Astrocyte of the cerebellum (primary cell): ENCODE data around the gene ST6GALNAC5.

Experiments
- DNase-seq: peaks from one replicate; pipeline ENCODE4 v3.0.0-alpha.2; 2011; ENCODE audit warnings: low read depth
- H3K4me3 ChIP-seq: 2 replicates; pipeline ENCODE4 v1.5.1; 2011; ENCODE audit warnings: mild to moderate bottlenecking, low read depth, low read length, moderate library complexity
- CTCF ChIP-seq: IDR thresholded peaks from 2 replicates; pipeline ENCODE4 v1.5.1; 2012; ENCODE audit warnings: low read length, low read depth, moderate library complexity, mild to moderate bottlenecking; ENCODE audit errors: missing control alignments
- in situ Hi-C: cut with HindIII; loops from 2 replicates; pipeline ENCODE4 v1.10.0; 2017; ENCODE audit warnings: low sequenced_read_pairs

Gene ST6GALNAC5

GRCh38 chr1:77030401-77031105 lies 163.3 kb downstream of the ST6GALNAC5 start:
- H3K4me3 ChIP-seq, result no peak overlapping the region
- no peak for TF ChIP-seq CTCF
- in situ Hi-C loops, result no loop called here
- DNase-seq, result no peak

DNA sequence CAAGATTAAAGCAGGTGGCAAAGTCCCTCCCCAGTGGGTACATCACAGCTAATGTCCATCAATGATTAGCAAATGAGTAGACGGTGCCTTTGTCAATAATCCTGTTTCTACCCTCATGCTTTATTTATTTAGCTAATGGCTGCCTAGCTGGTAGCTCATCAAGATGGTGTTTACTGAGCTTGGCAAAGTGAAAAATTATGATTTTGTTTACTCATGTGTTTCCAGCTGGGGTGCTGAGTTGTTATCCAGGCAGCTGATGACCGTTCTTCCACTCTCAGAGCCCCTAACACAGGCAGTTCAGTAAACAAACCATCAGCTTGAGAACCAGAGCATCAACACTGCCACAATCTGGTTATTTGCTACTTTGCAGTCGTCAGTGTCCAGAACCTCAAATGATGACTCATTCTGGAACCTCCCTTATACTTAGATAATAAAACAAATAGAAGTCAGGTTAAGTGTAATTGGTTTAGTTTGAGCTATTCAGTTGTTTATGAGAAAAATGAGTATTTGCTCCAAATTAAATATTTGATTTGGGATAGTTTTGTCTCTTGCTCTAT lies 163.9 kb downstream of the ST6GALNAC5 start:
- peak; percentile 13 for DNase-seq
- in situ Hi-C loops, result no loop called here
- no peak overlapping the region for H3K4me3 ChIP-seq
- TF ChIP-seq CTCF, result peak; percentile 8

GRCh38 chr1:77036560-77036959 lies 169.3 kb downstream of the ST6GALNAC5 start:
- H3K4me3 ChIP-seq, result no peak overlapping the region
- TF ChIP-seq CTCF, result no peak
- in situ Hi-C loops, result no loop called here
- peak; percentile 40 for DNase-seq

DNA sequence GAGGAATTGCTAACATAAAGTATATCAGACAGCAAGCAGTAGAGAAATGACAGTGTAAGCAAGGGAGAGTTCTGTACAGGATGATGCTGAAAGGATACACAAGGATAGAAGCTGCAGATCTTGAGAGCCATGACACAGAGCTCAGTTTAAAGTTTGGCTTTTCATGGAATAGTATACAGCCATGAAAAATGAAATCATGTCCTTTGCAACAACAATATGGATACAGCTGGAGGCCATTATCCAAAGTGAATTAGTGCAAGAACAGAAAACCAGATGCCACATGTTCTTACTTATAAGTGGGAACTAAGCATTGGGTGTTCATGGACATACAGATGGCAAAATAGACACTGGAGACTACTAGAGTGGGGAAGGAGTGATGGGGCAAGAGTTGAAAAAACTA lies 169.8 kb downstream of the ST6GALNAC5 start:
- DNase-seq, result no peak
- in situ Hi-C loops, result no loop called here

DNA sequence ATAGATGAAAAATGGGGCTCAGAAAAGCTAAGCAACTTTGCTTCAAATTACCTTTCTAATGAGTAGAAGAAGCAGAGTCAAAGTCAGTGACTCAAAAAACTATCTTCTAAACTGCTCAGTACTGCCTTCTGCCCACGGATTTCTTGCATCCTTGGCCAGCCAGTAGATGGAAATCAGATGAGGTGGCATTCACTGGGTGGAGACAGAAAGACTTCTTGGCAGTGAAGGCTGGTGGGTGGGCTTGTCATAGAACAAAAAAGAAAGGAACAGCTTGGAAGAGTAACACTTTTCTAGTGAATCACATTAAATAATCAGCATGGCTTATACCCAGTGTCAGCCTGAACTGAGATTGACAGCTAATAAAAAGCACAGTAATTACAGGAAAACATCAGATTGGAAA lies 170.7 kb downstream of the ST6GALNAC5 start:
- no peak for TF ChIP-seq CTCF
- DNase-seq, result no peak
- in situ Hi-C loops, result no loop called here

More for the DNA sequence above, 169.8 kb downstream of the ST6GALNAC5 start:
- TF ChIP-seq CTCF, result no peak
- H3K4me3 ChIP-seq, result no peak overlapping the region

DNA sequence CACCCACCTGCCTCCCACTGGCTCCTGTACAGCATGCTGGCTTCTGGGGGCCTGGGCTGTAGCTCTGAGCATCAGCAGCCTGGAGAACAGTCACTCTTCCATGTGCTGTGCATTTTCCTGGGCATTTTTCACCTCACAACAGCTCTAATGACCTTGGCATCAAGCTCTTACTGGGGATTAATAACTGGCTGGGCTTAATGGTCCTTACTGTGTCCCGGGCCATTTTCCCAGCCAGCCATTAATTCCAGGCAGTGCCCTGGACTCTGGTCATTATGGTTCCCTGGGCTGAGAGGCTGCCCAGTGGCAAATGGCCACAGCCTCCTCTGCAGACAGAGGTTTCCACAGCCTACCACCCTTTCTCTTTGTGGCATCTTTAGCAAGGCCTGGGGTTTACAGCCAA lies 171.8 kb downstream of the ST6GALNAC5 start:
- DNase-seq, result no peak
- H3K4me3 ChIP-seq, result no peak overlapping the region
- in situ Hi-C loops, result no loop called here
- TF ChIP-seq CTCF, result no peak

More for the DNA sequence above, 170.7 kb downstream of the ST6GALNAC5 start:
- H3K4me3 ChIP-seq, result no peak overlapping the region
